ENCODE data around the gene OPN3. TPM values are rescaled to one million over a fixed set of nuclear protein-coding genes. Genes with fewer than 3 reads are reported as not detected.

Gene OPN3
- total RNA-seq, 1 experiment from 2014 or later, result 10.0 TPM

DNA sequence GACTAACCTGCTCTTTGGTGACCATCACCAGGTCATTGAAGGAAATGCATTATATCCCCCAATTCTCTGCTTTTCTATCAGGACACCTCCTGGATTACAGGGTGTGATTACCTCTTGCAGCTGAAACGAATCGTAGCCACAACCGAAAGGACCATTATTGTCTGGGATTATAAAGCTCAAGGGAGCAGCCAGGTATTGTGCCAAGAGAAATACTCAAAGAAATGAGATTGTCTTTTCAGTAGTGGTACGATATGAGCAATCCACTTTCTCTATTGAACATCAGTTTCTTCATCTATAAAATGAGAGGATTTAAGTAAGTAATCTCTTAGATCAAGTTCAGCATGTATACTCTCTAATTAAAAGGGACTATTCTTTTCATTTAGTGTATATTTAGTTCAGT lies 39.2 kb upstream of the OPN3 start:
- Histone ChIP-seq H4K20me1 (ENCODE audit: control insufficient read depth, insufficient read depth, insufficient read length) (no peaks in the 10 kb centered on the region), H3K27me3 (ENCODE audit: insufficient read depth, low read length) (no peaks in the 10 kb centered on the region)

More for the DNA sequence above, 39.2 kb upstream of the OPN3 start:
- H3K9me3 ChIP-seq (ENCODE audit: control insufficient read depth, low read depth, low read length), result no peaks in the 10 kb centered on the region
- H3K9me3 Mint-ChIP-seq, result no peaks in the 10 kb centered on the region
- H3K9ac ChIP-seq (ENCODE audit: extremely low read depth, insufficient read length, low read length), result no peak overlapping the region
- H4K8ac ChIP-seq (replicated peaks; ENCODE audit: insufficient read length, low read depth, low read length), result no peak overlapping the region
- H2AFZ ChIP-seq (ENCODE audit: low read length), result no peak overlapping the region
- H3K79me2 ChIP-seq (ENCODE audit: insufficient read depth, low read length), result no peaks in the 10 kb centered on the region
- no peak overlapping the region for H2BK15ac ChIP-seq (ENCODE audit: low read depth, low read length)
- no peaks in the 10 kb centered on the region for H3K4me1 ChIP-seq (ENCODE audit: insufficient read depth, low read length)
- TF ChIP-seq, protein P1, sequence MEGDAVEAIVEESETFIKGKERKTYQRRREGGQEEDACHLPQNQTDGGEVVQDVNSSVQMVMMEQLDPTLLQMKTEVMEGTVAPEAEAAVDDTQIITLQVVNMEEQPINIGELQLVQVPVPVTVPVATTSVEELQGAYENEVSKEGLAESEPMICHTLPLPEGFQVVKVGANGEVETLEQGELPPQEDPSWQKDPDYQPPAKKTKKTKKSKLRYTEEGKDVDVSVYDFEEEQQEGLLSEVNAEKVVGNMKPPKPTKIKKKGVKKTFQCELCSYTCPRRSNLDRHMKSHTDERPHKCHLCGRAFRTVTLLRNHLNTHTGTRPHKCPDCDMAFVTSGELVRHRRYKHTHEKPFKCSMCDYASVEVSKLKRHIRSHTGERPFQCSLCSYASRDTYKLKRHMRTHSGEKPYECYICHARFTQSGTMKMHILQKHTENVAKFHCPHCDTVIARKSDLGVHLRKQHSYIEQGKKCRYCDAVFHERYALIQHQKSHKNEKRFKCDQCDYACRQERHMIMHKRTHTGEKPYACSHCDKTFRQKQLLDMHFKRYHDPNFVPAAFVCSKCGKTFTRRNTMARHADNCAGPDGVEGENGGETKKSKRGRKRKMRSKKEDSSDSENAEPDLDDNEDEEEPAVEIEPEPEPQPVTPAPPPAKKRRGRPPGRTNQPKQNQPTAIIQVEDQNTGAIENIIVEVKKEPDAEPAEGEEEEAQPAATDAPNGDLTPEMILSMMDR (conservative IDR thresholded peaks at IDR 0.05), result no peak
- H3K36me3 Mint-ChIP-seq (ENCODE audit: insufficient read depth in 1 of 3, low read depth in 3 of 3), result no peaks in the 10 kb centered on the region
- H3K14ac ChIP-seq (ENCODE audit: insufficient read depth, low read length), result no peak overlapping the region
- no peak overlapping the region for H3K4ac ChIP-seq (ENCODE audit: low read depth, low read length)
- no peaks in the 10 kb centered on the region for H3K27me3 Mint-ChIP-seq (ENCODE audit: low read depth)
- no CpG with 5 or more reads among the region's 4 CpGs for WGBS (ENCODE audit: extremely low coverage, insufficient read length, low lambda C conversion rate)
- H3K4me1 Mint-ChIP-seq, result no peaks in the 10 kb centered on the region
- H2BK120ac ChIP-seq (ENCODE audit: low read depth, low read length, poor library complexity, severe bottlenecking), result no peak overlapping the region
- no peak overlapping the region for H3K23ac ChIP-seq (ENCODE audit: insufficient read length, low read depth, low read length)
- no peak for DNase-seq
- no peak overlapping the region for H2AK5ac ChIP-seq (ENCODE audit: insufficient read length, low read length)
- H3K79me1 ChIP-seq (ENCODE audit: insufficient read depth, low read depth, low read length, poor library complexity, severe bottlenecking), result no peaks in the 10 kb centered on the region
- H2BK12ac ChIP-seq (ENCODE audit: insufficient read length, low read depth, low read length), result no peak overlapping the region
- no peak overlapping the region for H2BK5ac ChIP-seq (ENCODE audit: insufficient read length, low read length)
- H3K18ac ChIP-seq (ENCODE audit: insufficient read length, low read depth, low read length), result no peak overlapping the region
- H4K91ac ChIP-seq (ENCODE audit: insufficient read length, low read depth, low read length), result no peak overlapping the region
- no peak overlapping the region for H3K4me3 Mint-ChIP-seq
- H3T11ph ChIP-seq (ENCODE audit: low read length), result no peak overlapping the region
- no peak overlapping the region for H3K27ac Mint-ChIP-seq
- no peaks in the 10 kb centered on the region for H3K23me2 ChIP-seq (ENCODE audit: insufficient read length, low read depth, low read length, poor library complexity, severe bottlenecking)
- no peak overlapping the region for H4K5ac ChIP-seq (ENCODE audit: insufficient read length, low read depth, low read length)
- no peak overlapping the region for H2BK20ac ChIP-seq (ENCODE audit: low read depth, low read length, poor library complexity, severe bottlenecking)
- no peak overlapping the region for H3K4me2 ChIP-seq (ENCODE audit: insufficient read depth, insufficient read length, low read length)
- H3K56ac ChIP-seq (ENCODE audit: insufficient read length, low read depth, low read length), result peak overlapping the region; percentile 70
- no peak overlapping the region for H3K27ac ChIP-seq (ENCODE audit: insufficient read length, low read depth, low read length)

Measured in H9 (cell line).